Neural cell (in vitro differentiated cells): ENCODE results near the gene ZNF416. TPM values are rescaled to one million over a fixed set of nuclear protein-coding genes. Genes with fewer than 3 reads are reported as not detected.

Source experiments
- H2AFZ ChIP-seq: fragments of 200-600, 300-800 bp; sonication (generic), shearing (Covaris generic); 2 replicates; pipeline ENCODE4 v1.6.0; 2014; ENCODE audit warnings: low read depth, mild to moderate bottlenecking, antibody characterized with exemption, low read length, moderate library complexity
- H3F3A ChIP-seq: fragments of 200-600 bp; shearing (Covaris generic); 2 replicates; pipeline ENCODE4 v1.6.1; 2016; ENCODE audit warnings: mild to moderate bottlenecking, moderate library complexity, mixed read lengths, antibody characterized with exemption, low read length; ENCODE audit not compliant: insufficient read depth, poor library complexity, severe bottlenecking
- H3K27ac ChIP-seq: fragments of 200-600, 300-800 bp; sonication (generic), shearing (Covaris generic); 2 replicates; pipeline ENCODE4 v1.5.1; 2014; ENCODE audit warnings: mild to moderate bottlenecking, low read length, moderate library complexity
- H3K27me3 ChIP-seq: fragments of 300-800, 200-600 bp; sonication (generic), shearing (Covaris generic); 2 replicates; pipeline ENCODE4 v1.6.0; 2014; ENCODE audit warnings: mild to moderate bottlenecking, low read depth, low read length, moderate library complexity; ENCODE audit not compliant: insufficient read depth
- H3K36me3 ChIP-seq: fragments of 300-800, 200-600 bp; sonication (generic), shearing (Covaris generic); 2 replicates; pipeline ENCODE4 v1.5.1; 2014; ENCODE audit warnings: mild to moderate bottlenecking, antibody characterized with exemption, low read length, moderate library complexity; ENCODE audit not compliant: insufficient read depth
- H3K4me2 ChIP-seq: fragments of 300-800, 200-600 bp; sonication (generic), shearing (Covaris generic); 2 replicates; pipeline ENCODE4 v1.6.0; 2014; ENCODE audit warnings: mild to moderate bottlenecking, low read length
- H3K4me3 ChIP-seq: fragments of 300-800, 200-600 bp; sonication (generic), shearing (Covaris generic); 2 replicates; pipeline ENCODE4 v1.5.1; 2014; ENCODE audit warnings: mild to moderate bottlenecking, low read length, moderate library complexity
- H3K79me2 ChIP-seq: fragments of 200-600 bp; shearing (Covaris generic); replicated peaks from 2 replicates; pipeline ENCODE4 v1.6.0; 2014; ENCODE audit warnings: mild to moderate bottlenecking, low read length, moderate library complexity; ENCODE audit not compliant: insufficient read depth
- H3K9ac ChIP-seq: fragments of 300-800, 200-600 bp; sonication (generic), shearing (Covaris generic); 2 replicates; pipeline ENCODE4 v1.6.1; 2016; ENCODE audit warnings: mild to moderate bottlenecking, low read length, mixed read lengths
- H3K9me2 ChIP-seq: fragments of 200-600 bp; shearing (Covaris generic); 2 replicates; pipeline ENCODE4 v1.6.1; 2016; ENCODE audit warnings: mild to moderate bottlenecking, low read length, mixed read lengths; ENCODE audit not compliant: insufficient read depth
- H3K9me3 ChIP-seq: fragments of 200-600, 300-800 bp; sonication (generic), shearing (Covaris generic); 2 replicates; pipeline ENCODE4 v1.6.1; 2016; ENCODE audit warnings: mild to moderate bottlenecking, mixed run types, low read length, moderate library complexity, mixed read lengths
- H4K20me1 ChIP-seq: fragments of 200-600 bp; shearing (Covaris generic); 2 replicates; pipeline ENCODE4 v1.6.1; 2016; ENCODE audit warnings: mild to moderate bottlenecking, mixed run types; ENCODE audit not compliant: insufficient read depth
- EP300 ChIP-seq: fragments of 450-650 bp; conservative IDR thresholded peaks from 2 replicates; pipeline ENCODE4 v1.6.1; 2014; ENCODE audit warnings: antibody characterized with exemption, mild to moderate bottlenecking, moderate library complexity; ENCODE audit not compliant: poor library complexity, severe bottlenecking
- EZH2 ChIP-seq: fragments of 200-600, 300-800 bp; shearing (Covaris generic), sonication (generic); IDR thresholded peaks from 2 replicates; pipeline ENCODE4 v1.6.1; 2014; ENCODE audit warnings: antibody characterized with exemption, low read length, borderline replicate concordance, mild to moderate bottlenecking; ENCODE audit not compliant: insufficient read depth, poor library complexity, severe bottlenecking
- MXI1 ChIP-seq: fragments of 450-650 bp; conservative IDR thresholded peaks from 2 replicates; pipeline ENCODE4 v1.6.1; 2014; ENCODE audit warnings: antibody characterized with exemption, mild to moderate bottlenecking; ENCODE audit not compliant: poor library complexity, severe bottlenecking
- POLR2AphosphoS5 ChIP-seq: IDR thresholded peaks from 2 replicates; pipeline ENCODE4 v1.6.1; 2012
- RAD21 ChIP-seq: fragments of 450-650 bp; conservative IDR thresholded peaks from 2 replicates; pipeline ENCODE4 v1.6.1; 2014; ENCODE audit warnings: antibody characterized with exemption, mild to moderate bottlenecking, moderate library complexity
- SMC3 ChIP-seq: fragments of 450-650 bp; conservative IDR thresholded peaks from 2 replicates; pipeline ENCODE4 v1.6.1; 2014; ENCODE audit warnings: antibody characterized with exemption, mild to moderate bottlenecking, moderate library complexity; ENCODE audit not compliant: poor library complexity
- TAF1 ChIP-seq: IDR thresholded peaks from 2 replicates; pipeline ENCODE4 v1.6.1; 2012; ENCODE audit warnings: low read depth
- polyA plus RNA-seq: library from polyadenylated mRNA; depleted of rRNA; stranded (reverse); fragments of >200 nt; gene quantifications from 2 replicates; pipeline ENCODE4 v1.2.3, GENCODE V29; 2014
- TF ChIP-seq, protein P1 (sequence below): fragments of 450-650 bp; IDR thresholded peaks from 2 replicates; pipeline ENCODE4 v1.5.1; 2014; ENCODE audit warnings: antibody characterized with exemption, mild to moderate bottlenecking, moderate library complexity; ENCODE audit not compliant: poor library complexity, severe bottlenecking
- TF ChIP-seq, protein P2 (sequence below): IDR thresholded peaks from 2 replicates; pipeline ENCODE4 v1.6.1; 2012; ENCODE audit warnings: borderline replicate concordance

Gene ZNF416
- polyA plus RNA-seq, 1 donor from 2014 or later = 6.3 TPM

DNA sequence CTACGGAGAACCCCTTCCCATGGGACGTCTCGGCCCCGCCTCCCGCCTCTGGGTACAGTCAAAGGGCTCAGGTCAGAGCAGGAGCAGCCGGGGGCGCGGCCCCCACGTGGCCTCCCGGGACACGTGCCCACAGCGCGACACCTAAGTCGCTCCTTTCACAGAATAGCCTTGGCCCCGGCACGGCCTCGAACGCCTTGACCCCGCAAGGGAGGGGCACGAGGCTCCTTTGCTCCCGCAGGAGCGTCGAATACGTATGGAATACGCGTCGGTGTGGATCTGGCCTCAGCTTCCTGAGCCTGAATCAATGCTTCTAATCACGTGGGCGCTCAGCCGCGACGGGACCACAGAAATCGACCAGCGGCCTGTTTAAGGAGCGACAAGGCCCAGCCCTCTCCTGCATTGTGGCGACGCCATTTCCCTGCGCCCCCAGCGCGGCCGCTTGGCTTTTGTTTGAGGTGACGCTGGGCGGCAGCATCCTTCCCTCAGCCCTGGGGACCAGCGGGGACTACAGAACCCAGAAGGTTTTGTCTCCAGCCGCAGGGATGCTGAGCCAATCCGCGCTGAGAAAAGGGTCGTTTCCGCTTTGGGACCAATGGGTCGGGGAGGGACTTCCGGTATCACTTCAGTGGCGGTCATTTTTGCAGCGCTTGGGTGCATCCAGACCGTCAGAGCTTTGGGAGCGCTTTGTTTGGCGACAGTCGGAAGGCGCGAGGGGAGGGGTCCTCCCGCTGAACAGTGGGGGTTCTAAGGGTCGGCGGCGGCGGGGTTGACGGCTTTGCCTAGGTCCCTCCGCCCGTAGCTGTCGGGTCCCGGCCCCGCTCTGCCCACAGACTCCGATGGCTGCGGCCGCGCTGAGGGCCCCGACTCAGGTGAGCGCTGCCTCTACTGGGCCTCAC is 5.1 kb upstream of the ZNF416 start, which contains the start of gene ZIK1:
Gene ZIK1, plus strand, starts transcription at position 625 of the 896 bp plus-strand sequence. Its CDS starts 212 bp downstream, at position 837.
- Histone ChIP-seq H3K9me2 (no peaks in the 10 kb centered on the region), H3K4me3 (peak within 1 kb of the TSS; percentile 85), H3K9me3 (peaks cover 21% of the 10 kb centered on the region), H3K4me2 (peak within 1 kb of the TSS; percentile 97), H3K79me2 (peaks cover 20% of the 10 kb centered on the region), H3F3A (no peaks in the 10 kb centered on the region), H4K20me1 (no peaks in the 10 kb centered on the region), H2AFZ (peak within 1 kb of the TSS; percentile 99), H3K9ac (peak within 1 kb of the TSS; percentile 86), H3K36me3 (peaks cover 11% of the 10 kb centered on the region), H3K27ac (peak within 1 kb of the TSS; percentile 87), H3K27me3 (no peaks in the 10 kb centered on the region)
- TF ChIP-seq, protein P1, sequence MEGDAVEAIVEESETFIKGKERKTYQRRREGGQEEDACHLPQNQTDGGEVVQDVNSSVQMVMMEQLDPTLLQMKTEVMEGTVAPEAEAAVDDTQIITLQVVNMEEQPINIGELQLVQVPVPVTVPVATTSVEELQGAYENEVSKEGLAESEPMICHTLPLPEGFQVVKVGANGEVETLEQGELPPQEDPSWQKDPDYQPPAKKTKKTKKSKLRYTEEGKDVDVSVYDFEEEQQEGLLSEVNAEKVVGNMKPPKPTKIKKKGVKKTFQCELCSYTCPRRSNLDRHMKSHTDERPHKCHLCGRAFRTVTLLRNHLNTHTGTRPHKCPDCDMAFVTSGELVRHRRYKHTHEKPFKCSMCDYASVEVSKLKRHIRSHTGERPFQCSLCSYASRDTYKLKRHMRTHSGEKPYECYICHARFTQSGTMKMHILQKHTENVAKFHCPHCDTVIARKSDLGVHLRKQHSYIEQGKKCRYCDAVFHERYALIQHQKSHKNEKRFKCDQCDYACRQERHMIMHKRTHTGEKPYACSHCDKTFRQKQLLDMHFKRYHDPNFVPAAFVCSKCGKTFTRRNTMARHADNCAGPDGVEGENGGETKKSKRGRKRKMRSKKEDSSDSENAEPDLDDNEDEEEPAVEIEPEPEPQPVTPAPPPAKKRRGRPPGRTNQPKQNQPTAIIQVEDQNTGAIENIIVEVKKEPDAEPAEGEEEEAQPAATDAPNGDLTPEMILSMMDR = peak; percentile 66
- peak; percentile 54 for TF ChIP-seq RAD21
- TF ChIP-seq SMC3 = peak; percentile 56
- TF ChIP-seq, protein P2, sequence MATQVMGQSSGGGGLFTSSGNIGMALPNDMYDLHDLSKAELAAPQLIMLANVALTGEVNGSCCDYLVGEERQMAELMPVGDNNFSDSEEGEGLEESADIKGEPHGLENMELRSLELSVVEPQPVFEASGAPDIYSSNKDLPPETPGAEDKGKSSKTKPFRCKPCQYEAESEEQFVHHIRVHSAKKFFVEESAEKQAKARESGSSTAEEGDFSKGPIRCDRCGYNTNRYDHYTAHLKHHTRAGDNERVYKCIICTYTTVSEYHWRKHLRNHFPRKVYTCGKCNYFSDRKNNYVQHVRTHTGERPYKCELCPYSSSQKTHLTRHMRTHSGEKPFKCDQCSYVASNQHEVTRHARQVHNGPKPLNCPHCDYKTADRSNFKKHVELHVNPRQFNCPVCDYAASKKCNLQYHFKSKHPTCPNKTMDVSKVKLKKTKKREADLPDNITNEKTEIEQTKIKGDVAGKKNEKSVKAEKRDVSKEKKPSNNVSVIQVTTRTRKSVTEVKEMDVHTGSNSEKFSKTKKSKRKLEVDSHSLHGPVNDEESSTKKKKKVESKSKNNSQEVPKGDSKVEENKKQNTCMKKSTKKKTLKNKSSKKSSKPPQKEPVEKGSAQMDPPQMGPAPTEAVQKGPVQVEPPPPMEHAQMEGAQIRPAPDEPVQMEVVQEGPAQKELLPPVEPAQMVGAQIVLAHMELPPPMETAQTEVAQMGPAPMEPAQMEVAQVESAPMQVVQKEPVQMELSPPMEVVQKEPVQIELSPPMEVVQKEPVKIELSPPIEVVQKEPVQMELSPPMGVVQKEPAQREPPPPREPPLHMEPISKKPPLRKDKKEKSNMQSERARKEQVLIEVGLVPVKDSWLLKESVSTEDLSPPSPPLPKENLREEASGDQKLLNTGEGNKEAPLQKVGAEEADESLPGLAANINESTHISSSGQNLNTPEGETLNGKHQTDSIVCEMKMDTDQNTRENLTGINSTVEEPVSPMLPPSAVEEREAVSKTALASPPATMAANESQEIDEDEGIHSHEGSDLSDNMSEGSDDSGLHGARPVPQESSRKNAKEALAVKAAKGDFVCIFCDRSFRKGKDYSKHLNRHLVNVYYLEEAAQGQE = peak; percentile 60
- TF ChIP-seq POLR2AphosphoS5 = peak; percentile 92
- peak; percentile 32 for TF ChIP-seq EP300
- no peak for TF ChIP-seq EZH2
- peak; percentile 77 for TF ChIP-seq TAF1
- peak; percentile 58 for TF ChIP-seq MXI1

DNA sequence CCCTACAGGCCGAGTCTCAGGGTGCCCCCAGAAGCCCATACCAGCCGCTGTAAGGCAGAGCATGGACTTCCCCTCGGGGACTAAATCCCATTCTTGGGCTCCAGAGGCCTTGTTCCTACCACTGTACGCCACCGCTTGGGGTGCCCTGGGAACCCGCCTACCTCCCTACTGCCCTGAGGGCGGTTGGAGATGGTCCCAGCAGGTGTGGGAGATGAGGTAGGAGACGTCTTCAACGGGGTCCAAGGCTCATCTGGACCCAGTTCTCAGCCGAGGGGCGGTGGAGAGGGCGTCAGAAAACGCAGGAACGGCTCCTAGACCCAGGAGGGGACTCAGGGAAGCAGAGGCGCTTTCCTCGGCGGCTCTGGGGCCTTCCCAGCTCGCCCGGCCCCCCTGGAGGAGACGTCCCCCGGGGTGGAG is 4.4 kb upstream of the ZNF416 start:
- peak overlapping the region; percentile 87 for H3K27ac ChIP-seq
- H3F3A ChIP-seq = no peaks in the 10 kb centered on the region
- peaks cover 24% of the 10 kb centered on the region for H3K79me2 ChIP-seq
- no peaks in the 10 kb centered on the region for H3K27me3 ChIP-seq
- peaks cover 8% of the 10 kb centered on the region for H3K36me3 ChIP-seq
- no peaks in the 10 kb centered on the region for H4K20me1 ChIP-seq
- no peaks in the 10 kb centered on the region for H3K9me2 ChIP-seq
- peaks cover 15% of the 10 kb centered on the region for H3K9me3 ChIP-seq
- H3K4me3 ChIP-seq = peak overlapping the region; percentile 85
- peak overlapping the region; percentile 99 for H2AFZ ChIP-seq
- no peak for TF ChIP-seq TAF1
- TF ChIP-seq MXI1 = no peak
- TF ChIP-seq, protein P2 = no peak
- no peak for TF ChIP-seq RAD21
- H3K9ac ChIP-seq = peak overlapping the region; percentile 86
- peak overlapping the region; percentile 57 for H3K4me2 ChIP-seq
